SU-DHL-6 (cell line): Measurements from ENCODE around the gene ME3.

Source experiments
- H2AFZ ChIP-seq: fragments of 200-600 bp; sonication (generic); 2 replicates; pipeline ENCODE4 v1.6.1; 2014; ENCODE audit warnings: low read depth, mild to moderate bottlenecking, moderate library complexity, mixed read lengths, antibody characterized with exemption, low read length; ENCODE audit not compliant: severe bottlenecking
- H3F3A ChIP-seq: fragments of 200-600 bp; shearing (Covaris generic); 2 replicates; pipeline ENCODE4 v1.6.0; 2016; ENCODE audit warnings: antibody characterized with exemption, mild to moderate bottlenecking; ENCODE audit not compliant: insufficient read depth
- H3K27ac ChIP-seq: fragments of 200-600 bp; sonication (generic); 2 replicates; pipeline ENCODE4 v1.5.1; 2016; ENCODE audit warnings: low read depth, mild to moderate bottlenecking, low read length, moderate library complexity, mixed read lengths
- H3K27me3 ChIP-seq: fragments of 200-600 bp; sonication (generic), shearing (Covaris generic); 2 replicates; pipeline ENCODE4 v1.6.0; 2014; ENCODE audit warnings: mild to moderate bottlenecking, low read length
- H3K36me3 ChIP-seq: fragments of 200-600 bp; sonication (generic); 2 replicates; pipeline ENCODE4 v1.6.1; 2014; ENCODE audit warnings: mild to moderate bottlenecking, low read length, mixed read lengths
- H3K4me2 ChIP-seq: fragments of 300-600, 200-600 bp; shearing (Covaris generic), sonication (generic); 2 replicates; pipeline ENCODE4 v1.6.0; 2014; ENCODE audit warnings: low read length, low read depth, mild to moderate bottlenecking; ENCODE audit not compliant: poor library complexity, severe bottlenecking
- H3K4me3 ChIP-seq: fragments of 200-600 bp; sonication (generic); 2 replicates; pipeline ENCODE4 v1.5.1; 2014; ENCODE audit warnings: antibody characterized with exemption, low read length, mild to moderate bottlenecking, mixed read lengths; ENCODE audit not compliant: insufficient read depth, poor library complexity, severe bottlenecking
- H3K79me2 ChIP-seq: fragments of 200-600 bp; sonication (generic); 2 replicates; pipeline ENCODE4 v1.6.1; 2014; ENCODE audit warnings: mild to moderate bottlenecking, low read length, moderate library complexity; ENCODE audit not compliant: insufficient read depth
- H3K9ac ChIP-seq: fragments of 200-600 bp; sonication (generic); 2 replicates; pipeline ENCODE4 v1.7.0; 2014; ENCODE audit warnings: mild to moderate bottlenecking, low read length
- H3K9me2 ChIP-seq: fragments of 200-600 bp; sonication (generic); replicated peaks from 2 replicates; pipeline ENCODE4 v1.6.1; 2014; ENCODE audit warnings: low read length; ENCODE audit not compliant: insufficient read depth
- H3K9me3 ChIP-seq: fragments of 200-600 bp; sonication (generic); 2 replicates; pipeline ENCODE4 v1.6.1; 2014; ENCODE audit warnings: low read length, mixed read lengths; ENCODE audit not compliant: insufficient read depth
- H4K20me1 ChIP-seq: fragments of 200-600 bp; sonication (generic); 2 replicates; pipeline ENCODE4 v1.6.1; 2014; ENCODE audit warnings: low read depth, mild to moderate bottlenecking, antibody characterized with exemption, low read length, moderate library complexity, mixed read lengths
- EZH2phosphoT487 ChIP-seq: fragments of 200-600 bp; sonication (generic), shearing (Covaris generic); conservative IDR thresholded peaks from 2 replicates; pipeline ENCODE4 v1.6.1; 2018; ENCODE audit warnings: mild to moderate bottlenecking, antibody characterized with exemption, low read length, moderate library complexity, mixed read lengths
- TF ChIP-seq, protein P1 (sequence below): fragments of 200-600 bp; sonication (generic); IDR thresholded peaks from one replicate; pipeline ENCODE4 v1.5.1; 2017; ENCODE audit warnings: antibody characterized with exemption, mild to moderate bottlenecking, low read length, moderate library complexity; ENCODE audit not compliant: insufficient read depth, poor library complexity, severe bottlenecking

ME3 gene

DNA sequence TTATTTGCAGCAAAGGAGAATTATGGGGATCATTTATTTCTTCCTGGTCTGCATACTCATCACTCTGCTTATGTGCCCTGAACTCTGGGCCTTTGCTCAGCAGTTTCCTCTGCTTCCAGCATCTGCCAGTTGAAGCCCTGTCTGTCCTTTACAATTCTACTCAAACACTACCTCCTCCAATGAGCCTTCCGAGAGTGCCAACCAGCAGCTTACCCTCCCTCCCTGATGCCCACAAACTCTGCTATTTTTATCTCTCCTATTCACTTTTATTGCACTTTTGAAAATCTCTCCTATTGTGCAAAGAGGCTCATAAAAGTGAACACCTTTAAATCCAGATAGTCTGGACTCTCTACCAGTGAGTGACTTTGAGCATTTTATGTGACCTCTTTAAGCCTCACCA, 3.6 kb upstream of the ME3 start:
- Histone ChIP-seq H3K9me2 (no peaks in the 10 kb centered on the region), H3F3A (no peaks in the 10 kb centered on the region), H2AFZ (no peak overlapping the region), H3K9ac (no peak overlapping the region), H3K27me3 (no peaks in the 10 kb centered on the region), H3K4me2 (no peak overlapping the region), H3K36me3 (no peaks in the 10 kb centered on the region), H3K27ac (no peak overlapping the region), H4K20me1 (no peaks in the 10 kb centered on the region), H3K4me3 (no peak overlapping the region), H3K9me3 (no peaks in the 10 kb centered on the region), H3K79me2 (no peaks in the 10 kb centered on the region)
- TF ChIP-seq, protein P1, sequence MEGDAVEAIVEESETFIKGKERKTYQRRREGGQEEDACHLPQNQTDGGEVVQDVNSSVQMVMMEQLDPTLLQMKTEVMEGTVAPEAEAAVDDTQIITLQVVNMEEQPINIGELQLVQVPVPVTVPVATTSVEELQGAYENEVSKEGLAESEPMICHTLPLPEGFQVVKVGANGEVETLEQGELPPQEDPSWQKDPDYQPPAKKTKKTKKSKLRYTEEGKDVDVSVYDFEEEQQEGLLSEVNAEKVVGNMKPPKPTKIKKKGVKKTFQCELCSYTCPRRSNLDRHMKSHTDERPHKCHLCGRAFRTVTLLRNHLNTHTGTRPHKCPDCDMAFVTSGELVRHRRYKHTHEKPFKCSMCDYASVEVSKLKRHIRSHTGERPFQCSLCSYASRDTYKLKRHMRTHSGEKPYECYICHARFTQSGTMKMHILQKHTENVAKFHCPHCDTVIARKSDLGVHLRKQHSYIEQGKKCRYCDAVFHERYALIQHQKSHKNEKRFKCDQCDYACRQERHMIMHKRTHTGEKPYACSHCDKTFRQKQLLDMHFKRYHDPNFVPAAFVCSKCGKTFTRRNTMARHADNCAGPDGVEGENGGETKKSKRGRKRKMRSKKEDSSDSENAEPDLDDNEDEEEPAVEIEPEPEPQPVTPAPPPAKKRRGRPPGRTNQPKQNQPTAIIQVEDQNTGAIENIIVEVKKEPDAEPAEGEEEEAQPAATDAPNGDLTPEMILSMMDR: no peak
- TF ChIP-seq EZH2phosphoT487: no peak

- Histone ChIP-seq H3F3A (no peaks in the 10 kb centered on the region), H3K9me3 (no peaks in the 10 kb centered on the region), H3K4me2 (no peak overlapping the region), H3K9ac (no peak overlapping the region), H3K27me3 (no peaks in the 10 kb centered on the region), H4K20me1 (no peaks in the 10 kb centered on the region), H3K27ac (no peak overlapping the region), H3K9me2 (no peaks in the 10 kb centered on the region), H2AFZ (no peak overlapping the region), H3K4me3 (no peak overlapping the region), H3K36me3 (no peaks in the 10 kb centered on the region), H3K79me2 (no peaks in the 10 kb centered on the region)
- TF ChIP-seq, protein P1: no peak
- TF ChIP-seq EZH2phosphoT487: no peak
Measured at GRCh38 chr11:86675017-86675416, 2.6 kb upstream of the ME3 start.

DNA sequence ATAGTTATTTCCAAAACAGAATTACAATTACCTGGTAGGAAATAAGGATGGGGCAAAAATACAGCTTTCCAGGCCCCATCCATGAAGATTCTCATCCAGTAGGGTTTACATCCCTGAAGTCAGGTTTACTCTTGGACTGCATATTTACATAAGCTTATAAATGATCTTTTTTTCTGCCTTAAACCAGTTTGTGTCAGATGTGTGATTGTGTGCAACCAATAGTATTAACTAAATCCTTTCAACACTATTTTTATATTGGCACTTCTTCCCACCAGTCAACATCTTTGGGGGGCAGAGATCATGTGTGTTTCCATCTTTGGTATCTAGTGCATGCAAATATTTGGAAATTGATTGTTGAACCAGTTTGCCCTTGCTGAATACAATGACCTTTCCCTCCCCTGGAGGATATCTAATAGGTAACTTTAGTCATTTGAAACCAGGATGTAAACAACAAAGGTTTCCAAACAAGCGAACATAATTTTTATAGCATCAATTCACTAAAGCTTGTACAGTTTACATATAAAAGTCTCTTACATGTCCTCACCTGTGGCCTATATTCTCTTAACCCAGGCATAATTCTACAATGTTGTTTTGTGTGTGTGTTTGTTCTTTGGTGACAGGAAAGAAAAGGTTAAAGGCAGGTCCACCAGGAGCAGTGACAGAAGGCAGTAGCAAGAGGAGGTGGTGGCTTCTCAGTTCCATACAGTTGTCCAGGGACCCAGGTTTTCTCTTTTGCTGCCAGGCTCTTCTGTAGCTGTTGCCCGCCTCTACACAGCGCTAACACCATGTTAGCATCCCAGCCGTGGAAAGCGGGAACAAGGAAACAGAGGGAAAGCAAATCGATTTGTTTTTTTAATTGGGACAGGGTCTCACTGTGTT, 1.7 kb upstream of the ME3 start:
- H3K4me2 ChIP-seq: no peak overlapping the region
- no peaks in the 10 kb centered on the region for H4K20me1 ChIP-seq
- no peak overlapping the region for H3K4me3 ChIP-seq
- no peaks in the 10 kb centered on the region for H3K9me2 ChIP-seq
- no peaks in the 10 kb centered on the region for H3K36me3 ChIP-seq
- no peaks in the 10 kb centered on the region for H3K27me3 ChIP-seq
- H3F3A ChIP-seq: no peaks in the 10 kb centered on the region
- H3K27ac ChIP-seq: no peak overlapping the region
- H3K9ac ChIP-seq: no peak overlapping the region
- no peak for TF ChIP-seq EZH2phosphoT487
- TF ChIP-seq, protein P1: no peak
- no peaks in the 10 kb centered on the region for H3K79me2 ChIP-seq
- H2AFZ ChIP-seq: no peak overlapping the region
- H3K9me3 ChIP-seq: no peaks in the 10 kb centered on the region
